ENCODE measurements around the gene CC2D1A.

The CC2D1A gene

DNA sequence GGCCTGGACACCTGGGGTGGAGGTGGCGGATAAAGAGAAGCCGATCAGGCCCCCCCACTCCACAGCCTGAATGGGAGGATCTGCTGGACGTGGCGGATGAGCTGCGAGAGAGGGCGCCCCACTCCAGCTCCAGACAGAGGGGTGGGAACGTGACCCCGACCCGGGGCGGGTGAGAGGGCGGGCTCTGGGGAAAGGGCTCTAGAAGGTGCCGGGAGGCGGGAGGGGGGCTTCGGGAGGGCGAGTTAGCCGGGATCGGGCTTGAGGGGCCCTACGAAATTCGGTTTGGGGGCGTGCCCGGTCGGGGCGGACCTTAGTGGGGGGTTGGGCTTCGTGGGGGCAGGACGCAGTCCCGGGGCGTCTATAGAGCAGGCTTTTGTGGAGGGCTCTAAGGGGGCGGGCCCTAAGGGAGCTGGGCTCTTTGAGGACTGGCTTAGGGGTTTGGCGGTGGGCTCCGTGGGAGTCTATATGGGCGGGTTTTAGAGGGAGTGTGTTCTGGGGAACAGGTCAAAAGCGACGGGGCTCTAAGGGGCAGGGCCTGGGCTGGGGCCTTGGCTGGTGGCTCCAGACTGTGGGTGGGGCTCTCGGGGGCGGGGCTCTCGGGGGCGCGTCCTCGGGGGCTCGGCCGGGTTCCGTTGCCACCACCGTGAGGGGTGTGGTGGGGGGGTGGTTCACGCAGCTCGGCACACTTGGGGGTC lies 33.2 kb upstream of the CC2D1A start:
- Histone ChIP-seq H3K4me3 (ENCODE audit: low read depth, low read length) (no peak overlapping the region), H3K36me3 (no peaks in the 10 kb centered on the region), H3K27me3 (ENCODE audit: insufficient read depth, low read depth, severe bottlenecking) (no peaks in the 10 kb centered on the region), H3K27ac (no peak overlapping the region), H3K9me3 (ENCODE audit: severe bottlenecking) (no peaks in the 10 kb centered on the region)
- no peak for TF ChIP-seq CTCF (IDR thresholded peaks at IDR 0.05; ENCODE audit: low read depth, low read length)
- DNase-seq = no peak

DNA sequence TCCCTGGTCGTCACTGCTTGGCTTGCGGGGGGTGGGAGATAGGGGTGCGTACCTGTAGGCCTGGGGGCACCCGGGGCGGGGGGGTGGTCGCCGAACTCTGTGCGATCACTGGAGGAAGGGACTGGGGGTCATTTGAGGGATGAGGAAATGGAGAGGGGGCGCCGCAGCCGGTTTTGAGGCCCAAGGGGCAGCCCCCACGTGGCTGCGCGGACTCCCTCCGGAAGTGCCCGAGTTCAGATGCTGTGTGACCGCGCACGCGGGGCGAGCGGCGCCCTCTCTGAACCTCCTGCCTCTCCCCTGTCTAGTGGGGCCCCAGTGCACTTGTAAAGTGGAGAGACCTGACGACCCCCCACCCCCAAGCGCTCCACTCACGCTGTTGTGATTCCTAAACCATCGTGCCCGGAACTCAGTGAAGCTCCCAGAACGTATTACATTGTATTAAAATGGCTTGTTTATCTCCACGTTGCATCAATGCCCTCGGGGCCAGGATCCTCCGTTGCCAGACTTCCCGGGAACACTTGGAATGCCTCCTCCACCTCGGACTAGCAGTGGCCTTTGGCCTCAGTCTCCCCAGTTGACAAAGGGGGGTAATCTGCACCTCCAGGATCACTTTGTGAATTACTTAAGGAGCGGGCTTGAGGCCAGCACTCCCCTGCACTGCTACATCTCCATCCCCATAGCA lies 32.0 kb upstream of the CC2D1A start:
- DNase-seq = no peak
- H3K27me3 ChIP-seq (ENCODE audit: insufficient read depth, low read depth, severe bottlenecking) = no peaks in the 10 kb centered on the region
- no peak overlapping the region for H3K4me3 ChIP-seq (ENCODE audit: low read depth, low read length)
- no peaks in the 10 kb centered on the region for H3K36me3 ChIP-seq
- H3K9me3 ChIP-seq (ENCODE audit: severe bottlenecking) = no peaks in the 10 kb centered on the region
- H3K27ac ChIP-seq = no peak overlapping the region
- no peak for TF ChIP-seq CTCF (IDR thresholded peaks at IDR 0.05; ENCODE audit: low read depth, low read length)

DNA sequence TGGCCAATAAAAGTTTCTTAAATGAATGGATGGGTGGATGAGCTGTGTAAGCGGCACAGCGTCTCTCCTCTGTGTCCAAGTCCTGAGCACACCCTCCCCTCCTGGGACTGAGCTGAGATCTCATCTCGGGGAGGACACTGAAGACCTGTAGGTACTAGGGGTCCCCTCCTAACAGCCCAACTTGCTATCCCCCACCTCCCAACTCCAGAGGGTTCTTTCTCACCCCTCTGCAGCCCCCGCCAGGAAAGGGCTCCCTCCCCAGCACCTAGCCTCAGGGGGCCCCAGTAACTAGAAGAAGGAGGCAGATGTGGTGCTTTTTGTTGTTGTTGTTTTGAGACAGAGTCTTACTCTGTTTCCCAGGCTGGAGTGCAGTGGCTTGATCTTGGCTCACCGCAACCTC lies 30.2 kb upstream of the CC2D1A start:
- Histone ChIP-seq H3K4me3 (ENCODE audit: low read depth, low read length) (no peak overlapping the region), H3K9me3 (ENCODE audit: severe bottlenecking) (no peaks in the 10 kb centered on the region), H3K36me3 (no peaks in the 10 kb centered on the region), H3K27me3 (ENCODE audit: insufficient read depth, low read depth, severe bottlenecking) (no peaks in the 10 kb centered on the region), H3K27ac (no peak overlapping the region)
- no peak for TF ChIP-seq CTCF (IDR thresholded peaks at IDR 0.05; ENCODE audit: low read depth, low read length)
- no peak for DNase-seq

- no peak within 1 kb of the TSS for H3K27ac ChIP-seq
- H3K4me3 ChIP-seq (ENCODE audit: low read depth, low read length) = no peak within 1 kb of the TSS
- H3K36me3 ChIP-seq = no peaks in the 10 kb centered on the region
- no peaks in the 10 kb centered on the region for H3K27me3 ChIP-seq (ENCODE audit: insufficient read depth, low read depth, severe bottlenecking)
- DNase-seq = no peak
- TF ChIP-seq CTCF (IDR thresholded peaks at IDR 0.05; ENCODE audit: low read depth, low read length) = no peak
- no peaks in the 10 kb centered on the region for H3K9me3 ChIP-seq (ENCODE audit: severe bottlenecking)
These were observed 29.2 kb upstream of the CC2D1A start, which contains the start of gene NANOS3 for GRCh38 chr19:13876834-13877233. Gene NANOS3 (plus strand): TSS chr19:13877134. CDS start chr19:13877249, 115 bp downstream.

GRCh38 chr19:13877303-13877702 lies 28.7 kb upstream of the CC2D1A start:
- Histone ChIP-seq H3K27ac (no peak overlapping the region), H3K27me3 (ENCODE audit: insufficient read depth, low read depth, severe bottlenecking) (no peaks in the 10 kb centered on the region), H3K36me3 (no peaks in the 10 kb centered on the region), H3K4me3 (ENCODE audit: low read depth, low read length) (no peak overlapping the region), H3K9me3 (ENCODE audit: severe bottlenecking) (no peaks in the 10 kb centered on the region)
- no peak for TF ChIP-seq CTCF (IDR thresholded peaks at IDR 0.05; ENCODE audit: low read depth, low read length)
- no peak for DNase-seq

Measured in WERI-Rb-1 (cell line).